PC-9 (cell line): ENCODE results near the gene FALEC.

Experiments used
- EZH2 ChIP-seq: fragments of 200-600 bp; sonication (generic); IDR thresholded peaks from 2 replicates; pipeline ENCODE4 v1.8.0; 2017; ENCODE audit warnings: antibody characterized with exemption, low read depth
- TF ChIP-seq, protein P1 (sequence below): fragments of 200-600 bp; sonication (generic); conservative IDR thresholded peaks from 2 replicates; pipeline ENCODE4 v1.6.1; 2017; ENCODE audit warnings: mixed run types, antibody characterized with exemption, mild to moderate bottlenecking, moderate library complexity

DNA sequence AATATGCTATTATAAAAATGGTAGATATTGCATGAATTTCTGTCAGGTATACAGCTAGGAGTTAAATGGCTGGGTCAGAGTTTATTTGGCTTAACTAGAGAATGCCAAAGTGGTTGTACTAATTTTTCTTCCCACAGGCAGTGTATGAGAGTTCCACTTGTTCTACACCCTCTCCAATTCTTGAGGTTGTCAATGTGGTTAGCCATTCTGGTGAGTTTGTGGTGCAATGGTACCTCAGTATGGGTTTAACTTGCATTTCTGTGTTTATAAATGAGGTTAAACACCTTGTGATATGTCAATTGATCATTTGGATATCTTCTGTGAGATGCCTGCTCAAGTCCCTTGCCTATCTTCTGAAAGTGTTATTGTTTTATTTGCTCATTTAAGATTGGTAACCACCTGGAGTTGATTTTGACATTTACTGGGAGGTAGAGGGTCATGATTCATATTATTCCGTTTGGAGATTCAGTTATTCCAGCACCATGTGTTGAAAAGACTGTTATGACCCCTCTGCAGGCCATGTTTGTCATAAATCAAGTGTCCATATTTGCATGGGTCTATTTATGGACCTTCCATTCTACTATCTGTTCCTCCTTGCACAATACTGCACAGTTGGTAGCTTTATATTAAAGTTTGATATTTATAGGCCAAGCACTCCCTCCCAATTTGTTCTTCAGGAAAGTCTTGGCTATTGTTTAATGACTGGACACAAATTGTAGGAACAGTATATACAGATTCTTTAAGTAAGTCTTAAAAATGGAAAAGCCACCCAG lies 5.8 kb downstream of the FALEC start:
- TF ChIP-seq, protein P1, sequence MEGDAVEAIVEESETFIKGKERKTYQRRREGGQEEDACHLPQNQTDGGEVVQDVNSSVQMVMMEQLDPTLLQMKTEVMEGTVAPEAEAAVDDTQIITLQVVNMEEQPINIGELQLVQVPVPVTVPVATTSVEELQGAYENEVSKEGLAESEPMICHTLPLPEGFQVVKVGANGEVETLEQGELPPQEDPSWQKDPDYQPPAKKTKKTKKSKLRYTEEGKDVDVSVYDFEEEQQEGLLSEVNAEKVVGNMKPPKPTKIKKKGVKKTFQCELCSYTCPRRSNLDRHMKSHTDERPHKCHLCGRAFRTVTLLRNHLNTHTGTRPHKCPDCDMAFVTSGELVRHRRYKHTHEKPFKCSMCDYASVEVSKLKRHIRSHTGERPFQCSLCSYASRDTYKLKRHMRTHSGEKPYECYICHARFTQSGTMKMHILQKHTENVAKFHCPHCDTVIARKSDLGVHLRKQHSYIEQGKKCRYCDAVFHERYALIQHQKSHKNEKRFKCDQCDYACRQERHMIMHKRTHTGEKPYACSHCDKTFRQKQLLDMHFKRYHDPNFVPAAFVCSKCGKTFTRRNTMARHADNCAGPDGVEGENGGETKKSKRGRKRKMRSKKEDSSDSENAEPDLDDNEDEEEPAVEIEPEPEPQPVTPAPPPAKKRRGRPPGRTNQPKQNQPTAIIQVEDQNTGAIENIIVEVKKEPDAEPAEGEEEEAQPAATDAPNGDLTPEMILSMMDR: no peak
- no peak for TF ChIP-seq EZH2
